Caco-2 (cell line): ENCODE measurements around the gene PDIK1L. TPM values are rescaled to one million over a fixed set of nuclear protein-coding genes. Genes with fewer than 3 reads are reported as not detected.

Experiments
- BruUV-seq: library from RNA; stranded (reverse); fragments of 400-500 nt; replicated peaks from 2 replicates; lab custom pipeline; 2021; lab: Mats Ljungman, UMichigan
- CTCF ChIA-PET: fragments of 300-600 bp; sonication (Branson Sonifier 250); formaldehyde crosslinking; loops from one replicate; lab custom pipeline; 2022; ENCODE audit warnings: antibody characterized with exemption; lab: Charles Lee
- POLR2A ChIA-PET: fragments of 300-600 bp; sonication (Branson Sonifier 250); formaldehyde crosslinking; loops from one replicate; lab custom pipeline; 2022; ENCODE audit warnings: antibody characterized with exemption; lab: Charles Lee
- DNase-seq, 2 experiments: peaks; one replicate each; pipeline versions ENCODE4 v3.0.0 to v3.0.0-alpha.2; 2020 to 2022
- H3K27me3 ChIP-seq: replicated peaks from 2 replicates; pipeline ENCODE4 v1.6.0; 2011; ENCODE audit warnings: low read length; ENCODE audit not compliant: control insufficient read depth, insufficient read depth
- H3K36me3 ChIP-seq: 2 replicates; pipeline ENCODE4 v1.5.1; 2011; ENCODE audit warnings: low read length; ENCODE audit not compliant: control insufficient read depth, insufficient read depth
- H3K4me1 ChIP-seq: fragments of 250-450 bp; sonication (Bioruptor Pico); 2 replicates; pipeline ENCODE4 v1.5.1; 2020; ENCODE audit warnings: mild to moderate bottlenecking
- H3K4me3 ChIP-seq: 2 replicates; pipeline ENCODE4 v1.5.1; 2011; ENCODE audit warnings: low read depth, mild to moderate bottlenecking, control low read depth, low read length
- H3K9me3 ChIP-seq: fragments of 250-450 bp; sonication (Bioruptor Pico); 2 replicates; pipeline ENCODE4 v1.5.1; 2020; ENCODE audit warnings: mild to moderate bottlenecking, moderate library complexity
- H3K27ac Mint-ChIP-seq: one replicate; pipeline ENCODE4 v1.8.0; 2022; ENCODE audit warnings: mixed read lengths; ENCODE audit not compliant: unreplicated experiment
- H3K27me3 Mint-ChIP-seq: one replicate; pipeline ENCODE4 v1.8.0; 2022; ENCODE audit warnings: mixed read lengths; ENCODE audit not compliant: insufficient read depth, unreplicated experiment
- H3K36me3 Mint-ChIP-seq: one replicate; pipeline ENCODE4 v1.8.0; 2022; ENCODE audit warnings: mild to moderate bottlenecking, mixed read lengths; ENCODE audit not compliant: insufficient read depth, unreplicated experiment
- H3K4me1 Mint-ChIP-seq: one replicate; pipeline ENCODE4 v1.8.0; 2022; ENCODE audit warnings: low read depth, mixed read lengths; ENCODE audit not compliant: unreplicated experiment
- H3K4me3 Mint-ChIP-seq: one replicate; pipeline ENCODE4 v1.8.0; 2022; ENCODE audit warnings: mild to moderate bottlenecking, moderate library complexity, mixed read lengths; ENCODE audit not compliant: unreplicated experiment
- H3K9me3 Mint-ChIP-seq: one replicate; pipeline ENCODE4 v1.8.0; 2022; ENCODE audit warnings: mixed read lengths; ENCODE audit not compliant: unreplicated experiment
- intact Hi-C: fragments of 100-400 bp; cut with micrococcal nuclease; formaldehyde crosslinking; loops from one replicate; pipeline ENCODE4 v1.10.0; 2022; ENCODE audit not compliant: unreplicated experiment
- total RNA-seq: library from RNA; stranded (reverse); gene quantifications from 2 replicates; pipeline ENCODE4 v1.2.3, GENCODE V29; 2022
- TF ChIP-seq, protein P1 (sequence below), 2 experiments: fragments of 200-600 bp in 1 of 2; IDR thresholded peaks; 1 replicate in 1 of 2; 2 replicates in 1 of 2; pipeline versions ENCODE4 v1.5.1 to v1.8.0; 2011 to 2022; ENCODE audit warnings: antibody characterized with exemption in 1 of 2, control low read depth in 1 of 2, inconsistent platforms in 1 of 2, low read depth in 1 of 2, low read length in 1 of 2, mild to moderate bottlenecking in 1 of 2, moderate library complexity in 1 of 2; ENCODE audit not compliant: insufficient read depth in 1 of 2, severe bottlenecking in 1 of 2, unreplicated experiment in 1 of 2

The PDIK1L gene
- total RNA-seq, 1 experiment from 2014 or later: 5.5 TPM

DNA sequence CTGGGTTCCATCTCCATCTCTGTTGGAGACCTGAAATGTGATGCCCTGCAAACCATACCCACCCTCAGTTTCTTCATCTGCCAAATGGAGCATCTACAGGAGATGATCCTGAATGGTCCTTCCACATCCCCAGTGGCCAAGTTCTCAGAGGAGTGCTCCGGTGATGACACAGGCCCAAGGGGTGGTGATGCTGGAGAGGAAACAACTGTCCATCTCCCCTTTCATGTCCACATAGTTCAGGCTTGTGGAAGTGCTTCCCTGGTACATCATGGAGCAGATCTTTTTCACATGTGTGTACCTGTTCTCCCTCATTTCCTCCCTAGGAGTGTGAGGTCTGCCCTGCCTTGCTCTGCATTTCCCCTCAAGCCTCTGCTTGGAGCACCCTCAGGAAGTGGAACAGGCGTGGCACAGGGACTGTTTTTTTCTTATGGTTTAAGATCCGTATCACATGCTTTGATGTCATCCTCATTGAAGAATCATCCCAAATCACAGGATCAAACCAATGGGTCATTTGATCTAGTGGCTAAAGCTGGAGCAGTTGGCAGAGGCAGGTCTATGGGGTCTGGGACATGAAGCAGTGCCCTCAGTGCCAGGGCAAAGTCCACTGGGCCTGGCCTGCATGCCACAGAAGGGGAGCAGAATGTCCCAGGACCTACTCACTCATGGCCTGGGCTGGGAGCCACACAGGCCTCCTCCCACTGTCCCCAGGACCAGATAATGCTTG lies 36.0 kb upstream of the PDIK1L start:
- Mint-ChIP-seq H3K4me3 (no peak overlapping the region), H3K36me3 (peaks cover 5% of the 10 kb centered on the region), H3K9me3 (no peaks in the 10 kb centered on the region), H3K4me1 (peaks cover 6% of the 10 kb centered on the region), H3K27me3 (no peaks in the 10 kb centered on the region), H3K27ac (no peak overlapping the region)
- no peaks in the 10 kb centered on the region for H3K9me3 ChIP-seq
- H3K36me3 ChIP-seq: no peaks in the 10 kb centered on the region
- TF ChIP-seq, protein P1, sequence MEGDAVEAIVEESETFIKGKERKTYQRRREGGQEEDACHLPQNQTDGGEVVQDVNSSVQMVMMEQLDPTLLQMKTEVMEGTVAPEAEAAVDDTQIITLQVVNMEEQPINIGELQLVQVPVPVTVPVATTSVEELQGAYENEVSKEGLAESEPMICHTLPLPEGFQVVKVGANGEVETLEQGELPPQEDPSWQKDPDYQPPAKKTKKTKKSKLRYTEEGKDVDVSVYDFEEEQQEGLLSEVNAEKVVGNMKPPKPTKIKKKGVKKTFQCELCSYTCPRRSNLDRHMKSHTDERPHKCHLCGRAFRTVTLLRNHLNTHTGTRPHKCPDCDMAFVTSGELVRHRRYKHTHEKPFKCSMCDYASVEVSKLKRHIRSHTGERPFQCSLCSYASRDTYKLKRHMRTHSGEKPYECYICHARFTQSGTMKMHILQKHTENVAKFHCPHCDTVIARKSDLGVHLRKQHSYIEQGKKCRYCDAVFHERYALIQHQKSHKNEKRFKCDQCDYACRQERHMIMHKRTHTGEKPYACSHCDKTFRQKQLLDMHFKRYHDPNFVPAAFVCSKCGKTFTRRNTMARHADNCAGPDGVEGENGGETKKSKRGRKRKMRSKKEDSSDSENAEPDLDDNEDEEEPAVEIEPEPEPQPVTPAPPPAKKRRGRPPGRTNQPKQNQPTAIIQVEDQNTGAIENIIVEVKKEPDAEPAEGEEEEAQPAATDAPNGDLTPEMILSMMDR (IDR thresholded peaks at IDR 0.05; ENCODE audit: insufficient read depth in 1 of 2, low read depth in 1 of 2, low read length in 1 of 2, severe bottlenecking in 1 of 2, unreplicated experiment in 1 of 2): no peak
- intact Hi-C loops: no loop called here
- no peak overlapping the region for H3K4me3 ChIP-seq
- H3K27me3 ChIP-seq: no peaks in the 10 kb centered on the region
- no peak for DNase-seq
- BruUV-seq: no TSS peak
- ChIA-PET POLR2A (no interaction called here), CTCF (no interaction called here)
- H3K4me1 ChIP-seq: peaks cover 36% of the 10 kb centered on the region

DNA sequence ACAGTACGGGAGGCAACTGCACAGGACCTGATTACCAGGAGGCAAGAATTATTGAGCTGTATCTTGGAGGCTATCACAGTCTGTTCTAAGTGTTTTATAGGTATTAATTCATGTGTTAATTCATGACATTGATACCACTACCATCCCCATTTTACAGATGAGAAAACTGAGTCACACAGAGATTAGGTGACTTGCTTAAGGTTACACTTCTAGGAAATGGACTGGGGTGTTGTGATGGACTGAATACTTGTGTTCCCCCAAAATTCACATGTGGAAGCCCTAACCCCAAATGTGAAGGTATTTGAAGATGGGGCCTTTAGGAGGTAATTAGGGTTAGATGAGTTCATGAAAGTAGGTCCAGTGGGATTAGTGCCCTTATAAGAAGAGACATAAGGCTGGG lies 34.1 kb upstream of the PDIK1L start:
- H3K27ac Mint-ChIP-seq: no peak overlapping the region
- peaks cover 5% of the 10 kb centered on the region for H3K36me3 Mint-ChIP-seq
- no peaks in the 10 kb centered on the region for H3K36me3 ChIP-seq

DNA sequence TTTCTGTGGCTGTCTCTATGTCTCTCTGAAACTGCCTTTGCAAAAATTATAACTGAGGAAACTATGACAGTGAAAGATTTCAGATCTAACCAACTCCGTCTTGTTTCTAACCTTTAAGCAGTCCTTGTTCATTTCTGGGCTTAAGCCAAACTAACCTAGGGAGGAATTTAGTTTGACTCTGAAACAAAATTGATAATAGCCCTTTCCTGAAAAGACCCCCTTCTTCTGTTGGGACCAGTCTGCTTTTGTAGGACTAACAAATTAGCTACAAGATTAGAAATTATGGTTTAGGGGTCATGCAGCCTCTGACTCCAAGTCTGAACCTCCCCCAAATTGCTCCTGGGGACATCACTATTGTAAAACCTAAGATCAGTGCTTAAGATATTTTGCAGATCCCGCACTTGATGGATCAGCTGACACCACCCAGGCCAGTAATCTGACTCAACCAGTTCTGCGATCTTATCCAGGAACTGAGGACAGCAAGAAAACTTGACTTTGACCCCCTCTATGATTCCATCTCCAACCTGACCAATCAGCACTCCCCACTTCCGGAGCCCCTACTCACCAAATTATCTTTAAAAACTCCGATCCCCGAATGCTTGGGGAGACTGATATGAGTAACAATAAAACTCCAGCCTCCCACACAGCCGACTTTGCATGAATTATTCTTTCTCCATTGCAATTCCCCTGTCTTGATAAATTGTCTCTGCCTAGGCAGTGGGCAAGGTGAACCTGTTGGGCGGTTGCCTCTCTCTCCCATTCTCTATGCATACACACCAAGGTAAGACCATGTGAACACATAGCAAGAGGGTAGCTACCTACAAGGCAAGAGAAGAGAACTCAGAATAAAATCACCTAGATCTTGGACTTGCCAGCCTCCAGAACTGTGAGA lies 33.1 kb upstream of the PDIK1L start:
- peak overlapping the region; percentile 3 for H3K27ac Mint-ChIP-seq

More for the DNA sequence above, 34.1 kb upstream of the PDIK1L start:
- ChIA-PET CTCF (no interaction called here), POLR2A (no interaction called here)
- TF ChIP-seq, protein P1 (IDR thresholded peaks at IDR 0.05; ENCODE audit: insufficient read depth in 1 of 2, low read depth in 1 of 2, low read length in 1 of 2, severe bottlenecking in 1 of 2, unreplicated experiment in 1 of 2): no peak
- no peaks in the 10 kb centered on the region for H3K9me3 Mint-ChIP-seq
- H3K27me3 Mint-ChIP-seq: no peaks in the 10 kb centered on the region
- Histone ChIP-seq H3K27me3 (no peaks in the 10 kb centered on the region), H3K4me1 (peaks cover 40% of the 10 kb centered on the region), H3K9me3 (no peaks in the 10 kb centered on the region), H3K4me3 (no peak overlapping the region)
- H3K4me3 Mint-ChIP-seq: no peak overlapping the region
- peaks cover 8% of the 10 kb centered on the region for H3K4me1 Mint-ChIP-seq
- intact Hi-C loops: no loop called here
- no TSS peak for BruUV-seq
- DNase-seq: no peak

More for the DNA sequence above, 33.1 kb upstream of the PDIK1L start:
- DNase-seq: peak; percentile 66
- no peaks in the 10 kb centered on the region for H3K9me3 Mint-ChIP-seq
- TF ChIP-seq, protein P1 (IDR thresholded peaks at IDR 0.05; ENCODE audit: insufficient read depth in 1 of 2, low read depth in 1 of 2, low read length in 1 of 2, severe bottlenecking in 1 of 2, unreplicated experiment in 1 of 2): no peak
- peaks cover 40% of the 10 kb centered on the region for H3K4me1 ChIP-seq
- no peaks in the 10 kb centered on the region for H3K9me3 ChIP-seq
- H3K4me3 ChIP-seq: no peak overlapping the region
- intact Hi-C loops: loop anchor here (1.0 kb wide), 1 partner anchor 33 kb away; no protein-coding TSS in a partner anchor
- H3K4me3 Mint-ChIP-seq: peak overlapping the region; percentile 54
- H3K27me3 ChIP-seq: no peaks in the 10 kb centered on the region
- no TSS peak for BruUV-seq
- ChIA-PET POLR2A (interaction anchor here (0.6 kb wide), 1 partner anchor 9 kb away, joined by 3 read pairs; no protein-coding TSS in a partner anchor), CTCF (no interaction called here)
- no peaks in the 10 kb centered on the region for H3K27me3 Mint-ChIP-seq
- peaks cover 12% of the 10 kb centered on the region for H3K4me1 Mint-ChIP-seq
- peaks cover 5% of the 10 kb centered on the region for H3K36me3 Mint-ChIP-seq
- no peaks in the 10 kb centered on the region for H3K36me3 ChIP-seq
